Left lung (tissue), 10 donors: ENCODE measurements around the gene TMEM235. TPM values are rescaled to one million over a fixed set of nuclear protein-coding genes. Genes with fewer than 3 reads are reported as not detected.

Experiments used
- ATAC-seq: fragments of 200-7000 bp; cut with Tn5 transposase; one replicate; pipeline ENCODE4 v1.9.1; 2020; ENCODE audit warnings: moderate library complexity
- DNase-seq, 4 donors: peaks; one replicate each; pipeline ENCODE4 v3.0.0-alpha.2; 2013 to 2020
- H3K27ac ChIP-seq, 2 donors: fragments of 200-600 bp; sonication (generic) in 1 of 2; one replicate each; pipeline versions ENCODE4 v1.5.0 to v1.8.0; 2020 to 2021
- H3K27me3 ChIP-seq, 2 donors: fragments of 200-600 bp; sonication (generic) in 1 of 2; one replicate each; pipeline versions ENCODE4 v1.5.0 to v1.8.0; 2020 to 2021
- H3K36me3 ChIP-seq, 2 donors: fragments of 200-600 bp; sonication (generic) in 1 of 2; one replicate each; pipeline versions ENCODE4 v1.5.0 to v1.8.0; 2020 to 2021
- H3K4me1 ChIP-seq, 2 donors: fragments of 200-600 bp; one replicate each; pipeline ENCODE4 v1.8.0; 2021
- H3K4me3 ChIP-seq, 2 donors: fragments of 200-600 bp; sonication (generic) in 1 of 2; one replicate each; pipeline versions ENCODE4 v1.5.0 to v1.8.0; 2020 to 2021; ENCODE audit warnings: mild to moderate bottlenecking in 1 of 2
- H3K9me3 ChIP-seq, 2 donors: fragments of 200-600 bp; sonication (generic) in 1 of 2; one replicate each; pipeline versions ENCODE4 v1.5.0 to v1.8.0; 2020 to 2021
- CTCF ChIP-seq, 2 donors: fragments of 200-600 bp; sonication (generic) in 1 of 2; IDR thresholded peaks; one replicate each; pipeline versions ENCODE4 v1.5.0 to v1.8.0; 2021; ENCODE audit warnings: antibody characterized with exemption in 2 of 2
- intact Hi-C, 2 donors: fragments of 100-400 bp; cut with DNase I; formaldehyde crosslinking; loops; one replicate each; pipeline versions ENCODE4 v1.11.2 to v1.14.2; 2022
- polyA plus RNA-seq, 6 donors: library from polyadenylated mRNA; unstranded; fragments of 120-200 nt; gene quantifications; one replicate each; pipeline ENCODE4 v1.2.1, GENCODE V29; 2013; ENCODE audit not compliant: insufficient read length in 6 of 6
- total RNA-seq, 2 donors: library from RNA; stranded (reverse); fragmentation: NEBNext Ultra II Directional; extraction: Animal tissue kit (Norgen Biotek cat#: 25700); gene quantifications; one replicate each; pipeline ENCODE4 v1.2.1, GENCODE V29; 2021
- donor health status: DM: no; HTN: yes; CAD: no.
- donor health status: DM: no; HTN: no; CAD: no.

TMEM235 gene
- total and polyA plus RNA-seq, 8 donors = 0.11 to 0.35 (median 0.23) TPM; not detected in 4

DNA sequence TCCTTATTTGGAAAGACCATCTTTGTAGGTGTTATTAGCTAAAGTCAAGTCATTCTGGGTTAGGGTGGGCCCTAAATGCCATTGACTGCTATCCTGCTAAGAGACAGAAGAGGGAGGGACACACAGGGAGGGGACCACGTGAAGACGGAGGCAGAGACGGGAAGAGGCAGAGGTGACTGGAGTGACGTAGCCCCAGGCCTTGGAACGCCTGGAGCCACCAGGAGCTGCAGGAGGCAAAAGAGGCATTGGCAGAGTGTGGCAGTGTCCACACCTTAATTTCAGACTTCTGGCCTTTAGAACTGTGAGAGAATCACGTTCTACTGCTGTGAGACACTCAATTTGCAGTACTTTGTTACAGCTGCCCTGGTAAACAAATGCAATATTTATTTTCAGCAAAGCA, 31.0 kb upstream of the TMEM235 start:
- Histone ChIP-seq H3K9me3 (no peaks in the 10 kb centered on the region), H3K27me3 (no peaks in the 10 kb centered on the region), H3K4me3 (no peak overlapping the region), H3K36me3 (peaks cover 0 to 44% of the 10 kb centered on the region in 2 donors), H3K4me1 (peaks cover 0 to 30% of the 10 kb centered on the region in 2 donors), H3K27ac (peak overlapping the region in 1 of 2 donors; percentile 23)
- ATAC-seq (no peak), DNase-seq (no peak)
- intact Hi-C loops = no loop called here
- no peak for TF ChIP-seq CTCF (IDR thresholded peaks at IDR 0.05)

DNA sequence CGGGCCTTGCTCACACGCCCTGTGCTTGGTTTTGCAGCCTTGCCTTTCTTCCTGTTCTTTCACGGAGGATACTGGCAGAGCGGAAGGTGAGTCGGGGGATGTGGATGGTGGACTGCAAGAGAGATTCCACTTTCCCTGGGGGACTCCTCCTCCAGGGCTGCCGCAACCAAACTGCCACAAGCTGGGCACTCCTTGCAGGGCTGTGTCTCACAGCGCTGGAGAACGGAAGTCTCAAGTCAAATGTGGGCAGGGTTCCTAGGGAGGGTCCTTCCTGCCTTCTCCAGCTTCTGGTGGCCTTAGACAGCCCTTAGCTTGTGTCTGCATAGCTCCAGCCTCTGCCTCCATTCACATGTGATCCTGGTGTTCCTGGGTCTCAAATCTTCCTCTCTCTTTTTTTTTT, 28.8 kb upstream of the TMEM235 start:
- no peak for DNase-seq
- H3K36me3 ChIP-seq = peaks cover 0 to 24% of the 10 kb centered on the region in 2 donors
- intact Hi-C loops = no loop called here
- H3K4me1 ChIP-seq = peaks cover 0 to 37% of the 10 kb centered on the region in 2 donors
- no peaks in the 10 kb centered on the region for H3K9me3 ChIP-seq
- H3K27ac ChIP-seq = peak overlapping the region in 1 of 2 donors; percentile 41
- ATAC-seq = no peak
- no peaks in the 10 kb centered on the region for H3K27me3 ChIP-seq
- no peak overlapping the region for H3K4me3 ChIP-seq
- TF ChIP-seq CTCF (IDR thresholded peaks at IDR 0.05) = no peak

DNA sequence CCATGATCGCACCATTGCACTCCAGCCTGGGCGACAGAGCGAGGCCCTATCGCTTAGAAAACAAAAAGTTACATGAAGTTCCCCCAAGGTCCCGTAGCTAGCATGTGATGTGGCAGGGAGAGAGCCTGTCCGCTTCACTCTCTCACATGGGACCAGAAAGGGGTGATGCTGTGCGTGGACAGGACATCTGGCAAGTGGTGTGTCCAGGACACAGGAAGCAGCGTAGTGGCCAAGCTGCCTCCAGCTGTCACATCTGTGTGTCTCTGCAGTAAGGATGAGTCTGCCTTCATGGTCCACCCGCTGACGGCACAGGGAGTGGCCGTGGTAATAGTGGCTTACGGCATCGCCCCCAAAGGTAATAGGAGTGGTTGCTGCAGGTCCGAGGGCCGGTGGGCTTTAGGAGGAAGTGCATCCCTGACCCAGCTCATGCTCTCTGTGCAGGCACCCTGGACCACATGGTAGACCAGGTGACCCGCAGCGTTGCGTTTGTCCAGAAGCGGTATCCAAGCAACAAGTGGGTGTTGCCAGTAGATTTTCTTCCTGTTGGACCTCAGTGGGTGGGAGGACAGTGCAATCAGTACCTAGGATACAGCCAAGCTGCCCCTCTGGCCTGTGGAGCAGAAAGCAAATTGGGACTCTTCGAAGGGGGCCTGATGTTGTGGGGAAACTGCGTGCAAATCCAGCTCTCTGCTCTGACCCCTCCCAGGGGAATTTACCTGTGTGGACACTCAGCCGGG, 26.9 kb upstream of the TMEM235 start:
- Histone ChIP-seq H3K4me1 (peaks cover 0 to 21% of the 10 kb centered on the region in 2 donors), H3K27me3 (no peaks in the 10 kb centered on the region), H3K9me3 (no peaks in the 10 kb centered on the region), H3K36me3 (peaks cover 0 to 22% of the 10 kb centered on the region in 2 donors), H3K4me3 (no peak overlapping the region), H3K27ac (no peak overlapping the region)
- ATAC-seq (no peak), DNase-seq (no peak)
- intact Hi-C loops = no loop called here
- TF ChIP-seq CTCF (IDR thresholded peaks at IDR 0.05) = no peak

DNA sequence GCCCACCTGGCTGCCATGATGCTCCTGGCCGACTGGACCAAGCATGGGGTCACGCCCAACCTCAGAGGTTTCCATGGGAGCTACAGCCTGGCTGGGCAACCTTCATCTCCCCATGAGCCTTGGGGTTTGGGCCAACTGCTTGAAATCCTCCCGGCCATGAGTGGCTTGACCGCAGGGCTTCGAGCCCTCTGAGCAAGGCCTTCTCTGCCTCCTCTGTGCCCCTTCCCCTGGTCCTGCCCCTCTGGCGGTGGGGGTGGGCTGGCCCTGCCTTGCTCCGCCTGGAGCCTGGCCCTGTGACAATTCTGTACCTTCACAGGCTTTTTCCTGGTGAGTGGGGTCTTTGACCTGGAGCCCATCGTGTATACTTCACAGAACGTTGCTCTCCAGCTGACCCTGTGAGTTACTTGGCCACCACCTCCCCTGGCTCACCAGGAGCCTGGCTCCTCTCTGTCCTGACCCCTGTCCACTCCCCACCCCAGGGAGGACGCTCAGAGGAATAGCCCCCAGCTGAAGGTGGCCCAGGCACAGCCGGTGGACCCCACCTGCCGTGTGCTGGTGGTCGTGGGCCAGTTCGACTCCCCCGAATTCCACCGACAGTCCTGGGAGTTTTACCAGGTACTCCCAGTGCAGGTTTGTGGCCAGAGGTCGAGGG, 26.2 kb upstream of the TMEM235 start:
- H3K27ac ChIP-seq = no peak overlapping the region
- no peak for DNase-seq
- H3K9me3 ChIP-seq = no peaks in the 10 kb centered on the region
- H3K27me3 ChIP-seq = no peaks in the 10 kb centered on the region
- no peak for TF ChIP-seq CTCF (IDR thresholded peaks at IDR 0.05)
- intact Hi-C loops = no loop called here
- peaks cover 0 to 15% of the 10 kb centered on the region in 2 donors for H3K4me1 ChIP-seq
- ATAC-seq = no peak
- peaks cover 0 to 22% of the 10 kb centered on the region in 2 donors for H3K36me3 ChIP-seq
- no peak overlapping the region for H3K4me3 ChIP-seq

DNA sequence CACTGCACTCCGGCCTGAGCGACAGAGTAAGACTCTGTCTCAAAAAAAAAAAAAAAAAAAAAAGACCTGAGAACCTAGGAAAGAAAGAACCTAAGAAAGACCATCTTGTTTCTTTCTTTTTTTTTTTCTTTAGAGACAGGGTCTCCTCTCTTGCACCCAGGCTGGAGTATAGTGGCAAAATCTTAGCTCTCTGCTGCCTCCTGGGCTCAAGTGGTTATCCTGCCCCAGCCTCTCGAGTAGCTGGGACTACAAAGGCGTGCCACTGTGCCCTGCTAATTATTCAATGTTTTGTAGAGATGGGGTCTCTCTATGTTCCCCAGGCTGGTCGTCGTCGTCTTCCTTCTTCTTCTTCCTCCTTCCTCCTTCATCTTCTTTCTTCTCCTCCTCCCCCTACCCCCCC, 25.1 kb upstream of the TMEM235 start:
- intact Hi-C loops = no loop called here

More for the DNA sequence above, 25.1 kb upstream of the TMEM235 start:
- H3K27ac ChIP-seq = peak overlapping the region in 1 of 2 donors; percentile 13
- DNase-seq (no peak), ATAC-seq (no peak)
- no peak for TF ChIP-seq CTCF (IDR thresholded peaks at IDR 0.05)
- no peaks in the 10 kb centered on the region for H3K9me3 ChIP-seq
- H3K27me3 ChIP-seq = no peaks in the 10 kb centered on the region
- peaks cover 0 to 22% of the 10 kb centered on the region in 2 donors for H3K36me3 ChIP-seq
- H3K4me3 ChIP-seq = no peak overlapping the region
- H3K4me1 ChIP-seq = peaks cover 0 to 15% of the 10 kb centered on the region in 2 donors
